WERI-Rb-1 (cell line): ENCODE results near the gene RTN4RL1.
A peak's percentile ranks its signal among the peaks of the same experiment; 100 is the strongest.

Experiments
- DNase-seq: peaks from one replicate; pipeline ENCODE4 v3.0.0-alpha.2; 2020
- H3K27ac ChIP-seq: fragments of 250-450 bp; sonication (Bioruptor Pico); 2 replicates; pipeline ENCODE4 v1.5.1; 2020; ENCODE audit warnings: mild to moderate bottlenecking, moderate library complexity
- H3K27me3 ChIP-seq: fragments of 250-450 bp; sonication (Bioruptor Pico); 2 replicates; pipeline ENCODE4 v1.5.1; 2021; ENCODE audit warnings: mild to moderate bottlenecking, low read depth, moderate library complexity; ENCODE audit not compliant: insufficient read depth, severe bottlenecking
- H3K36me3 ChIP-seq: fragments of 250-450 bp; sonication (Bioruptor Pico); 2 replicates; pipeline ENCODE4 v1.5.1; 2020; ENCODE audit warnings: mild to moderate bottlenecking, moderate library complexity
- H3K4me3 ChIP-seq: 2 replicates; pipeline ENCODE4 v1.5.1; 2011; ENCODE audit warnings: low read depth, mild to moderate bottlenecking, control low read depth, low read length
- H3K9me3 ChIP-seq: fragments of 250-450 bp; sonication (Bioruptor Pico); 2 replicates; pipeline ENCODE4 v1.5.1; 2021; ENCODE audit warnings: mild to moderate bottlenecking, moderate library complexity; ENCODE audit not compliant: severe bottlenecking
- TF ChIP-seq, protein P1 (sequence below): IDR thresholded peaks from 2 replicates; pipeline ENCODE4 v1.5.1; 2011; ENCODE audit warnings: low read depth, mild to moderate bottlenecking, control low read depth, inconsistent platforms, low read length

Gene RTN4RL1

DNA sequence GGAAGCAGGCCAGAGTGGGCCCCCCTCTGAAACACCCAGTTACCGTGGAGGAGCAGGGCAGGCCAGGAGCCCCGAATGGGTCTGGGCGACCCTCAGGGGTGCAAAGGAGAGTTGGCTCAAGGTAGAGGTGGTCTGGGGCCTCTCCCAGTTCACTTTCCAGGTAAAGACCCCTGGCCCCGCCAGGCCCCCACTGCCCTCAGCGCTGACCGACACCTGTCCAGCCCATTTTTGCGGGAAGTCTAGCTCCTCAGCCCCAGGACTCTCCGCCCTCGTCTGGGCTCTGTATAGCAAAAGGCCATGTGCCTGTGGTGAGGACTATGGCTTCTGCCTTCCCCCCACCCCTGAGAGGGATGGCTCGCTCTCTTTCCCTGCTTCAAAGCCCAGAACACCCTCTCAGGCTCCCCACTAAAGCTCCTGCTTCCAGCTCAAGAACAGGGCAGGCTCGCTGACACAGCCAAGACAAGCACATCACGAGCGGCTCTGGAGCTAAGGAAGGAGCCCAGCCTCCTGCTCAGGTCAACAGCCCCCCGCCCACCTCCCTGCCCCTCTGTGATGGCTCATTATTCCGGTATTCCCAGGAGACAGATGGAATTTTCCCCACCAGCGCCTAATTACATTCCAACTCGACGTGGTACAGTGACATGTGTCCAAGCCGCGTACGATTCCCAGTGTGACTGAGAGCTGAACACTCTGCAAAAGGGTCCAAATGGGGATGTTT, 59.4 kb downstream of the RTN4RL1 start:
- Histone ChIP-seq H3K9me3 (no peaks in the 10 kb centered on the region), H3K36me3 (no peaks in the 10 kb centered on the region), H3K27ac (no peak overlapping the region), H3K4me3 (no peak overlapping the region), H3K27me3 (no peaks in the 10 kb centered on the region)
- DNase-seq, result no peak
- TF ChIP-seq, protein P1, sequence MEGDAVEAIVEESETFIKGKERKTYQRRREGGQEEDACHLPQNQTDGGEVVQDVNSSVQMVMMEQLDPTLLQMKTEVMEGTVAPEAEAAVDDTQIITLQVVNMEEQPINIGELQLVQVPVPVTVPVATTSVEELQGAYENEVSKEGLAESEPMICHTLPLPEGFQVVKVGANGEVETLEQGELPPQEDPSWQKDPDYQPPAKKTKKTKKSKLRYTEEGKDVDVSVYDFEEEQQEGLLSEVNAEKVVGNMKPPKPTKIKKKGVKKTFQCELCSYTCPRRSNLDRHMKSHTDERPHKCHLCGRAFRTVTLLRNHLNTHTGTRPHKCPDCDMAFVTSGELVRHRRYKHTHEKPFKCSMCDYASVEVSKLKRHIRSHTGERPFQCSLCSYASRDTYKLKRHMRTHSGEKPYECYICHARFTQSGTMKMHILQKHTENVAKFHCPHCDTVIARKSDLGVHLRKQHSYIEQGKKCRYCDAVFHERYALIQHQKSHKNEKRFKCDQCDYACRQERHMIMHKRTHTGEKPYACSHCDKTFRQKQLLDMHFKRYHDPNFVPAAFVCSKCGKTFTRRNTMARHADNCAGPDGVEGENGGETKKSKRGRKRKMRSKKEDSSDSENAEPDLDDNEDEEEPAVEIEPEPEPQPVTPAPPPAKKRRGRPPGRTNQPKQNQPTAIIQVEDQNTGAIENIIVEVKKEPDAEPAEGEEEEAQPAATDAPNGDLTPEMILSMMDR, result no peak

DNA sequence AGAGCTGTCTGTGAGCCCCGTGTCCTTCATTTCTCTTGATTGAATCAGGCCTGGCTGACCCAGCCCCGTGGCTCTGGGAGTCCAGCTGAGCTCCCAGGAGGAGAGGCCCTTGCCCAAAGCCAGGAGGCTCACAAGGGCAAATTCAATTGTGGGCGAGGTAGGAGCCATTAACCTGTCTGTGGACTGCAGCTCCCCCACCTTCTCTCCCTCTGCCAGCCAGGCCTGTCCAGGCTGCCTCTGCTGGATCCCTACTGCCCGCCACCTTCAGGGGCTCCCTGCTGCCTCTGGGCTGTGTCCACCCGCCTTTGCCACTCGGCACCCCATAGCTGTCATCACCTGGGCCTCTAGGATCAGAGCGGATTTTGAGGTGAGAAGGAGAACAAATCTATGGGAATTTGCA, 61.9 kb downstream of the RTN4RL1 start:
- Histone ChIP-seq H3K27me3 (no peaks in the 10 kb centered on the region), H3K36me3 (no peaks in the 10 kb centered on the region), H3K9me3 (no peaks in the 10 kb centered on the region), H3K27ac (no peak overlapping the region), H3K4me3 (no peak overlapping the region)
- TF ChIP-seq, protein P1, result no peak
- DNase-seq, result no peak

DNA sequence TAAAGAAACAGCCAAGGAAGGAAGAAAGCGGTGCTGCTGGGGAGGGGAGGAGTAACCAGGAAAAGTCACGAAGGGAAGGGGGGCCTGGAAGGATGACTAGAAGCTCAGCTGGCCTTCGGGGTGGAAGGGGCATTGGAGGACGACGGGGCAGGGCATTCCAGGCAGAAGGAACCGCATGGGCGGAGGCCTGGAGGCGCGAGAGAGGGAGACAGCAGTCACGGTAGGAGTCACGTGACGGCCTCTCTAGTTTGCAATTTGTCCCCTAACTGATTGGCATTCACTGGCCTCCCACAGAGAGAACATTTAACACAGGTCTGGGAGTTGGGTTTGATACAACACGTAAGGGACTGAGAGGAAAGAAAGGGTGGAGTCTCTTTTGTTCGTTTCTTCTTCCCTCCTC, 63.9 kb downstream of the RTN4RL1 start:
- no peaks in the 10 kb centered on the region for H3K9me3 ChIP-seq
- DNase-seq, result no peak
- no peaks in the 10 kb centered on the region for H3K36me3 ChIP-seq
- no peaks in the 10 kb centered on the region for H3K27me3 ChIP-seq
- H3K4me3 ChIP-seq, result no peak overlapping the region
- TF ChIP-seq, protein P1, result no peak
- peak overlapping the region; percentile 44 for H3K27ac ChIP-seq

DNA sequence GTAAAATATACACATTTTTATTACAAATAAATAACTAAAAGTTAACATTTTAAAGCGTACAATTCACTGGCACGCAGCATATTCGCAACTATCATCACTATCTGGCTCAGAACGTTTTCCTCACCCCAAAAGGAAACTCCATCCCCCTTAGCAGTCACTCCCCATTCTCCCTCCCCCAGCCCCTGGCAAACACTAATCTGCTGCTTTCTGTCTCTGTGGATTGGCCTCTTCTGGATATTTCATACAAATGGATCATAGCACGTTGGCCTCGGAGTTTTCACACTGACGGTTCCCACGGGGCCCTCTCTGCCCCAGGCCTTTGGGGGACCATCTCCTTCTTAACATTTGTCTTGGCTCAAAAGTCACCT, 64.6 kb downstream of the RTN4RL1 start:
- Histone ChIP-seq H3K9me3 (no peaks in the 10 kb centered on the region), H3K27me3 (no peaks in the 10 kb centered on the region), H3K4me3 (no peak overlapping the region), H3K36me3 (no peaks in the 10 kb centered on the region), H3K27ac (peak overlapping the region; percentile 44)
- no peak for DNase-seq
- TF ChIP-seq, protein P1, result no peak

DNA sequence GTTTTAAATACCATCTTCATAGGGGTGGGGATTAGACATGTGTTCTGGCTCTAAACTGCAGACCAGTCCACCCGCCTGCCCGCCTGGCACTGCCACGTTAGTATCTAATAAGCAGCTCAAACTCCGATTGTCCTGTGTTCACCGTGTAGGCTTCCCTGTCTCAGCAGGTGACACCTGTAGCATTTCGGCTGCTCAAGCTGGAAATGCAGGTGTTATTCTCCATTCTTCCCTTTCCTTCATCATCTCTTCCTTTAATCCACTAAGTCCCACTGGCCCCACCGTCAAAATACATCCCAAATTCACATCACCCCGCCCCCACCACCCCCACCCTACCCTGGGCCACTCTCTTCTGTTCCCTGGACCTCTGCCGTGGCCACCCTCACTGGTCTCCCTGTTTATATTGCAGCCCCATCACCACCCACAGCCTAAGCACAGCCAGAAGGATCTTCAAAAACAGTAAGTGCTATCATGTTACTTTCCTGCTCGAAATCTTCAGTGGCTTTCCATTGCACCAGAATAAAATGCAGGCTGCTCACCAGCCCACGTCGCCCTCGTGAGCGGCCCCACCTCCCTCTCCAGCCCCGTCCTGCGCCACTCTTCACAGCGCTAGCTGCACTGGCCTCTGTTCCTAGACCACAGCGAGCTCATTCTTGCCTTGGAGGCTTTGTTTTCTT, 65.1 kb downstream of the RTN4RL1 start:
- Histone ChIP-seq H3K36me3 (no peaks in the 10 kb centered on the region), H3K4me3 (no peak overlapping the region), H3K27ac (no peak overlapping the region; the same call in 1 of the 2 replicates), H3K9me3 (no peaks in the 10 kb centered on the region), H3K27me3 (no peaks in the 10 kb centered on the region)
- no peak for DNase-seq
- TF ChIP-seq, protein P1, result no peak
